G401 (cell line): Measurements from ENCODE around the gene RBMX. TPM values are rescaled to one million over a fixed set of nuclear protein-coding genes. Genes with fewer than 3 reads are reported as not detected.

ENCODE experiments used
- DNase-seq: peaks from one replicate; pipeline ENCODE4 v3.0.0-alpha.2; 2015; ENCODE audit warnings: low spot score
- in situ Hi-C: cut with HindIII; loops from 2 replicates; pipeline ENCODE4 v1.10.0; 2016; ENCODE audit warnings: low sequenced_read_pairs, mixed read lengths
- total RNA-seq: library from RNA; depleted of rRNA; stranded (reverse); fragments of >200 nt; shearing (Covaris generic); gene quantifications from 2 replicates; pipeline ENCODE4 v1.2.3, GENCODE V29; 2014; rRNA removed

Gene RBMX
- total RNA-seq, 1 experiment from 2014 or later = 563 TPM

GRCh38 chrX:136851526-136851925 lies 29.0 kb downstream of the RBMX start:
- DNase-seq = no peak
- in situ Hi-C loops = no loop called here

GRCh38 chrX:136850441-136851175 lies 29.9 kb downstream of the RBMX start:
- no peak for DNase-seq
- in situ Hi-C loops = no loop called here

GRCh38 chrX:136849395-136849794 lies 31.1 kb downstream of the RBMX start:
- no peak for DNase-seq
- in situ Hi-C loops = no loop called here

- in situ Hi-C loops = no loop called here
- no peak for DNase-seq
These were observed 32.7 kb downstream of the RBMX start for GRCh38 chrX:136847874-136848273.

- no peak for DNase-seq
- in situ Hi-C loops = no loop called here
These were observed 41.3 kb downstream of the RBMX start for GRCh38 chrX:136839196-136839595.

GRCh38 chrX:136835761-136836160 lies 44.8 kb downstream of the RBMX start:
- DNase-seq = no peak
- in situ Hi-C loops = no loop called here

- in situ Hi-C loops = no loop called here
- DNase-seq = no peak
These were observed 51.1 kb downstream of the RBMX start for GRCh38 chrX:136829413-136829812.

- in situ Hi-C loops = no loop called here
- no peak for DNase-seq
These were observed 51.7 kb downstream of the RBMX start for GRCh38 chrX:136828830-136829229.

- DNase-seq = no peak
- in situ Hi-C loops = no loop called here
These were observed 53.5 kb downstream of the RBMX start for GRCh38 chrX:136827026-136827425.

- in situ Hi-C loops = no loop called here
- no peak for DNase-seq
These were observed 54.8 kb downstream of the RBMX start for GRCh38 chrX:136825771-136826170.

Other genes starting within 250 kb of the RBMX start
- gene CD40LG, start 232.6 kb downstream of the RBMX start, total RNA-seq = not detected in 2 replicates
- gene ARHGEF6, start 99.8 kb downstream of the RBMX start, total RNA-seq = 0.10 TPM in 1 of 2 replicates, not detected in the other
- gene GPR101, start 153.3 kb upstream of the RBMX start, total RNA-seq = not detected in 2 replicates